WERI-Rb-1 (cell line): ENCODE results near the gene FBXL3.
"Not testable (repeated sequence)": the region's sequence is repeated elsewhere in the genome, so short reads cannot be mapped to it uniquely, and the experiment has no call there.

Experiments
- DNase-seq: peaks from one replicate; pipeline ENCODE4 v3.0.0-alpha.2; 2020
- H3K27ac ChIP-seq: fragments of 250-450 bp; sonication (Bioruptor Pico); 2 replicates; pipeline ENCODE4 v1.5.1; 2020; ENCODE audit warnings: mild to moderate bottlenecking, moderate library complexity
- H3K27me3 ChIP-seq: fragments of 250-450 bp; sonication (Bioruptor Pico); 2 replicates; pipeline ENCODE4 v1.5.1; 2021; ENCODE audit warnings: mild to moderate bottlenecking, low read depth, moderate library complexity; ENCODE audit not compliant: insufficient read depth, severe bottlenecking
- H3K36me3 ChIP-seq: fragments of 250-450 bp; sonication (Bioruptor Pico); 2 replicates; pipeline ENCODE4 v1.5.1; 2020; ENCODE audit warnings: mild to moderate bottlenecking, moderate library complexity
- H3K4me3 ChIP-seq: 2 replicates; pipeline ENCODE4 v1.5.1; 2011; ENCODE audit warnings: low read depth, mild to moderate bottlenecking, control low read depth, low read length
- H3K9me3 ChIP-seq: fragments of 250-450 bp; sonication (Bioruptor Pico); 2 replicates; pipeline ENCODE4 v1.5.1; 2021; ENCODE audit warnings: mild to moderate bottlenecking, moderate library complexity; ENCODE audit not compliant: severe bottlenecking
- CTCF ChIP-seq: IDR thresholded peaks from 2 replicates; pipeline ENCODE4 v1.5.1; 2011; ENCODE audit warnings: low read depth, mild to moderate bottlenecking, control low read depth, inconsistent platforms, low read length

Gene FBXL3

GRCh38 chr13:77014906-77015685 lies 11.9 kb downstream of the FBXL3 start:
- peaks cover 32% of the 10 kb centered on the region for H3K36me3 ChIP-seq
- TF ChIP-seq CTCF = no peak
- no peaks in the 10 kb centered on the region for H3K27me3 ChIP-seq

GRCh38 chr13:77013853-77014542 lies 13.0 kb downstream of the FBXL3 start:
- DNase-seq = no peak
- Histone ChIP-seq H3K27me3 (no peaks in the 10 kb centered on the region), H3K9me3 (no peaks in the 10 kb centered on the region), H3K4me3 (no peak overlapping the region), H3K27ac (no peak overlapping the region), H3K36me3 (peaks cover 36% of the 10 kb centered on the region)
- TF ChIP-seq CTCF = no peak

More at GRCh38 chr13:77014906-77015685, 11.9 kb downstream of the FBXL3 start:
- H3K9me3 ChIP-seq = no peaks in the 10 kb centered on the region
- H3K27ac ChIP-seq = no peak overlapping the region
- DNase-seq = no peak
- H3K4me3 ChIP-seq = no peak overlapping the region

- H3K27ac ChIP-seq, H3K9me3 ChIP-seq, H3K27me3 ChIP-seq, DNase-seq, H3K4me3 ChIP-seq: not testable (repeated sequence)
- H3K36me3 ChIP-seq = peaks cover 19% of the 10 kb centered on the region
Measured at GRCh38 chr13:77009719-77010118, 17.2 kb downstream of the FBXL3 start.

GRCh38 chr13:77009011-77009410 lies 17.9 kb downstream of the FBXL3 start:
- H3K9me3 ChIP-seq = no peaks in the 10 kb centered on the region
- peaks cover 15% of the 10 kb centered on the region for H3K36me3 ChIP-seq
- no peak overlapping the region for H3K4me3 ChIP-seq
- no peak overlapping the region for H3K27ac ChIP-seq
- no peak for TF ChIP-seq CTCF
- no peaks in the 10 kb centered on the region for H3K27me3 ChIP-seq
- no peak for DNase-seq

- H3K4me3 ChIP-seq, H3K27me3 ChIP-seq, DNase-seq, H3K27ac ChIP-seq, H3K9me3 ChIP-seq: not testable (repeated sequence)
- H3K36me3 ChIP-seq = peaks cover 11% of the 10 kb centered on the region; the same call in 1 of the 2 replicates
Measured at GRCh38 chr13:77008337-77008736, 18.6 kb downstream of the FBXL3 start.

GRCh38 chr13:77002590-77003190 lies 24.3 kb downstream of the FBXL3 start:
- DNase-seq = no peak
- H3K27ac ChIP-seq = no peak overlapping the region
- H3K9me3 ChIP-seq = no peaks in the 10 kb centered on the region
- no peaks in the 10 kb centered on the region for H3K27me3 ChIP-seq
- peak; percentile 25; the same call in 1 of the 2 replicates for TF ChIP-seq CTCF
- no peaks in the 10 kb centered on the region; the same call in 1 of the 2 replicates for H3K36me3 ChIP-seq
- H3K4me3 ChIP-seq = no peak overlapping the region
